ENCODE measurements around the gene AUNIP.
A peak's percentile ranks its signal among the peaks of the same experiment; 100 is the strongest.

AUNIP gene

DNA sequence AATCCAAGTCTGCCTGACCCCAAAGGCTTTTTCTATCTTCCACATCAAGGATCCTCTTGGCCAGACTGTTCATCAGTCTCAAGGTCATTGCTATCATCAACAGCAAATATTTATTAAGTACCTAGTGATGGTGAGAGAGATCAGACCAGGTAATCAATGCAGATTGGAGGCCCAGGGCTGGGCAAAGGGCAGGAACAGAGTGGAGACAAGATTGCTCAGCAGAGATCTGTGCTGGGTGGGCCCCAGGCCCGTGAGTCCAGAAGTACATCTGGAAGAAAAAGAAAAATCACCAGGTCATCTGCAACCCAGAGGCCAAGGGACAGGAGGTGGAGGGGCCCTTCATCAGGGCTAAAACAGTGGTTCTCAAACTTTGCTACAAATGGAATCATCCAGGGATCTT, 26.3 kb upstream of the AUNIP start:
- DNase-seq = no peak

DNA sequence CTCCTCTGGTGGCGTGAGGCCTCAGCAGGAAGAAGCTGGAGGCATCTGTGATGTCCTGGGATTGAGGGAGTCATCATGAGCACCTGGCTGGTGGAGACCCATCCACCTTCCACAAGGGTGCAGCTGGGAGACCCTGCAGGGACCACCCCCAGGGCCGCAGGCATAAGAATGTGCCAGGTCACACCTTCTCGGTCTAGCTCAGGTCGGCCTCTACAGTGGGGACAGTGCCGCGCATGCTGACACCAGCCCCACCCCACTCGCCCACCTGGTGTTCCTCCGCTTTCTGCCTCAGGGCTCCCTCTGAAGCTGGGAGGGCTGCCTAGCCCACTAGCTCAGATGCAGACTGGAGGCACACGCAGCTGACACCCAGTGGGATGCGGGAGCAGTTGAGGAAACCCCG, 22.0 kb upstream of the AUNIP start:
- DNase-seq = no peak

DNA sequence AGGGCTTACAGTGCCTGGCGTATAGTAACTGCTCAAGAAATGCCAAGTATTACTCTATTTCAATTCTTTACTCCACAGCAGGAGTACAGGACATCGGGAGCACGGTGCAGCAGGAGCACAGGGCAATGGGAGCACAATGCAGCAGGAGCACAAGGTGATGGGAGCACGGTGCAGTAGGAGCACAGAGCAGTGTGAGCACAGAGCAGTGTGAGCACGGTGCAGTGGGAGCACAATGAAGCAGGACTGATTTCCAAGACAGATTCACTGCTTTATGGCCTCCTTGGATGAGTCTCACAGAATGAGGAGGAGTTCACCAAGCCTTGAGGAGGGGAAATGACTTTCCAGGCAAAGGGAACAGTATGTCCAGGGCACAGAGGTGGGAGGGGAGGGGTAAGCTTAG, 21.3 kb upstream of the AUNIP start:
- DNase-seq = no peak

DNA sequence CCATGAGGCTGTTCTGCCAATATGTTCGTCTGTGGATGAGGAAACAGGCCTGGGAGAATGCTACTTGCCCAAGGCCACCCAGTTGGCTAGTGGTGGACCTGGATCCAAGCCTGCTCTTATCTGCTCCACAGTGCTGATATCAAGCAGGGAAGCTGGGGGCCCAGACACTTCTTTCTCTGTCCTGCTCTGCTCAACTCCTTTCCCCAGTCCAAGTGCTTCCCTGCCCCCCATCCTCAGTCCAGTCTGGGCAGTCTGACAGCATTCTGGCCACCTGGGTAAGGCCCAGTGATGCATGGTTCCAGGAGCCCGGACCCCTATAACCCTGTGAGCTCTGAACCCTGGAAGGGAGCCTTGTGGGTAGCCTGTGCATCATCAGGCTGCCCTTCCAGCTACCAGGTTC, 20.4 kb upstream of the AUNIP start:
- no peak for DNase-seq

DNA sequence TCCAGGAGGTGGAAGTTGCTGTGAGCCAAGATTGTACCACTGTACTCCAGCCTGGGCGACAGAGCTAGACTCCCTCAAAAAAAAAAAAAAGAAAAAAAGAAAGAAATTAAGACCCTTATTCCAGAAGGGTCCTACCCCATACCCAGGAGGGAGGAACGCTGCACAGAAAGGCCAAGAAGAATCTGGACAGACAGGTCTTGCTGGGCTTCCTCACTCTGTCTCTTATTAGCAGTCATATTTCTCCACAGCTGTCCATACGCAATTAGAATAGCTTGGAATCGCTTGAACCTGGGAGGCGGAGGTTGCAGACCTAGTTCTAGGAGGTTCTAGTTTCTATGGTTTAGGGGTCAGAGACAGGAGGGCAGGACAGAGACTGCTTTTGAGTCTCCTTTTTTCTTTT, 19.4 kb upstream of the AUNIP start:
- no peak for DNase-seq

DNA sequence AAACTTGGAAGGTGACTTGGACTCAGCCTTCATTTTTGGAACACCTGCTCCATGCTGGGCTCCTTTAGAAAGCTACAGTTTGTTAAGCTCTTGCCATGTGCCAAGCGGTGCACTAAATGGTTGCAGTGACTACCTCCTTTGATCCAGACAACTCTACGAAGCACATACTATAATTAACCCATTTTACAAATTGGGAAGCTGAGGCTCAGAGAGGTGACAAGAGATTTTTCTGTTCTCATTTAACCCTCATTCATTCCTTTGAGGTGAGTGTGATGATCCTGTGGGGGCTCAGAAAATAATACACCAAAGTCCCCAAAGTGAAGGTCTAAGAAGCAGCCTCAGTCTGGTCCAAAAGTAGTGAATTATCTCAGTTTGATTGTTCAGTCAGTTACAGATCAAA, 17.9 kb upstream of the AUNIP start:
- DNase-seq = no peak

DNA sequence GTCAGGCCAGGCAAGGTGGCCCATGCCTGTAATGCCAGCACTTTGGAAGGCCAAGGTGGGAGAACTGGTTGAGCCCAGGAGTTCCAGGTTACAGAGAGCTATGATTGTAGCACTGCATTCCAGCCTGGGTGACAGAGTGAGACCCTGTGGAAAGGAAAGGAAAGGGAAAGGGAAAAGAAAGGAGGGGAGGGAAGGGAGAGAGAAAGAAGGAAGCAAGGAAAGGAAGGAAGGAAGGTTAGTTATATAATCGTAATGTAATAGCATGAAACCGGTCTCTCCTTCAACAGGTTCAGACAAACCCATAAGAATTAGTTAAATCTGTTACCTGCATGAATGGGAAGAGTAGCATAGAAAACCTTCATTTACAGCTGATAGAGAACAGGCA, 17.4 kb upstream of the AUNIP start:
- no peak for DNase-seq

DNA sequence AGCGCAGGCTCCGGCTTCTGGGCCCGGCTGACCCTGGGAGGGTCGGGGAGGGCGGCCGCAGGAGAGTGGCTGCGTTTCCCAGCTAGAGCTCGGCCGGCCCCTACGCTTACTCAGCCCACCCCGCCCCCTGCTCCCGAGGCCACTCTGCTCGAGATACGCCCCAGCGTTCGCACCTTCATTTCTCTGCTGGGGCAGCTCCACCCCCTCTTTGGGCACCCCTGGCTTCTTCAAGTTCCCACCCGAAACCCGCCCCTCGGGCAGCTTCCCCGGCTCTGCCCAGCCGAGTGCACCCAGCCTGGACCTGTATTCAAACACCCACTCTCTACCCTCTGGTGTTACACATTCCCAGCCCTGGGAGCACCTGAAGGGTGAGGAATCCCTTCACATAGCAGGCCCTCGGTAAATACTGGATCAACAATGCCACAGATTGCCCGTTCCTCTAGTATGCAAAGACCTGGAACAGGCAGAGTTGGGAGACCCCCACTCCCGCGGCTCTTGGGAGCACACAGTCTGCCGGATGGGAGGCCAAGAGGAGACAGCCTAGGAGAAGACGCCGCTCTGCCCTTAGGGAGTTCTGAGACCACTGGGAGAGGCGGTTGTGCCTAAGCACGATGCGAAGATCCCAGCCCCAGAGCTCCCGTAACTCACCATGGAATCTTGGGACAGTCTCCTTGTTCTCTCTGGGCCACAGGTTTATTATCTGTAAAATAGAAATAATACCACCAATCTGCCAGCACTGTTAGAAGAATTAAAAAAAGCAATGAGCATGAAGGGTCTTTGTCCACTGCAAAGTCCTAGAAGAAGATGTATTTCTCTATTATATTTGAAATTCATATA, 16.8 kb upstream of the AUNIP start:
- no peak for DNase-seq

DNA sequence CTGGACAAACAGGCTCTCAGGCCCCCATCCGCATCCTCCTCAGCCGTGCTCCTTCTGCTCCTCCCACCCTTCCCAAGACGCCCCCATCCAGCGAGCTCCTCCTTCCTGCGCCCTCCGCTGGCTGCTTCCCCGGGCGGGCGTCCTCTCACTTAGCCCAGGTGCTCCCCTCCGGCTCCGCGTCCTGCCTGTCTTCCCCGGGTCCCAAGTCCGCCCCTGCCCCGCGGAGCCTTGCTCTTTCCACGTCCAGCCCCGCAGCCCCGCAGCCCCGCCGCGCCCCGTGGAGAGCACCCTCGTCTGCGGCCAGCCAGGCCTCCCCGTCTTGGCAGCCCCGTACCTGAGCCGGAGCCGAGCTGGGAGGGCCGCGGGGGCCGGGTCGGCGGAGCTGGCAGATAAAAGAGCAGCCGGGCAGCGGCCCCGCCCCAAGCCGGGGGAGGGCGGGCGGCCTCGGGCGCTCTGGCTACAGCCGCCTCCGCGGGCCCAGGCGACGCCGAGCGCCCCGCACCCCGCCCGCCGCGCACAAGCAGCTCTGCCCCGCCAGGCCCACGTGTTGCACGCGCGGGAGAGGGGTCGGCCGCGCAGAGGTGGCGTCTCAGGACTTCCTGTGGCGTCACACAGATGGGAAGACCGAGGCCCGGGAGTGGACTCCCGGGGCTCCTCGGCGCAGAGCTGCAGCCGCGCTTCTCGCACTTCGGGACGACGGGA, 16.0 kb upstream of the AUNIP start, which contains the start of gene PAQR7:
TSS of gene PAQR7 (minus strand) at position 555 of the 702 bp plus-strand sequence. CDS start 11,869 bp downstream, outside the sequence.
- DNase-seq = peak; percentile 85

DNA sequence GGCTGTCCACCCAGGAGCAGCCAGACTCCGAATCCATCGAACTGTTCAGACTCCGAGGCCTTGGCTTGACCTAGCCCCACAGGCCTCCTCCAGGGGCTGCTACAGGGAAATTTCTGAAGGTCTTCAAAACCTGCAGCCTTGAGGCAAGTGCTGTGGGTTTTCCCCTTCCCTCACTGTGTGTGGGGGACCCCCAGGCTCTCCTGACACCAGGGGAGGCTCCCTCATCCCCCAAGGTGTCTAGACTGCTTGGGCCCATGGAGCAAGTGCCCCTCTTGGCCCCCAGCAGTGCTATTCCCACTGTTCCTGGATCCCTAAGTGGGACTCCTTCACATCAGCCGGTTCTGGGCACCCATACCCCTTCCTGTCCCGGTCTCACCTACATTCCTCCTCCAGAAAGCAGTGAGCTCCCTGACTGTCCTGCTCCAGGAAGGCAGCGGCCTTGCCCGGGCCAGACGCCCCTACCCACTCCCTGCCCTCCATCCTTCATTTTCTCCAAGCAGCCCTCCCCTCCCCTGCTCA, 15.4 kb upstream of the AUNIP start:
- no peak for DNase-seq

DNA sequence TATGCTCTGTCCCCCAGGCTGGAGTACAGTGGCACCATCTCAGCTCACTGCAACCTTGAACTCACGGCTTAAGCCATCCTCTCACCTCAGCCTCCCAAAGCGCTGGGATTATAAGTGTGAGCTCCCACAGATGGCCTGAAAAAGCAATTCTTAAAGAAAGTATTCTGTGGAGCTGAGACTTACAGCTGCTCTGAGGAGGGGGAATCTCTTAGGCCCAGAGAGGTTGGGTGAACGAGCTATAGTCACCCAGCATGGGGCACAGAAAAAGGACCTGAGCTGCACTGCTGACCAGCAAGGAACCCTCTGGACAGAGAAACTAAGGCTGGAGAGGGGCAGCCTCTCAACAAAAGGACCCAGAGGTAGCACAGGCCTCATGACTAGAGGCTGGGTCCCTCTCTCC, 15.0 kb upstream of the AUNIP start:
- DNase-seq = no peak

DNA sequence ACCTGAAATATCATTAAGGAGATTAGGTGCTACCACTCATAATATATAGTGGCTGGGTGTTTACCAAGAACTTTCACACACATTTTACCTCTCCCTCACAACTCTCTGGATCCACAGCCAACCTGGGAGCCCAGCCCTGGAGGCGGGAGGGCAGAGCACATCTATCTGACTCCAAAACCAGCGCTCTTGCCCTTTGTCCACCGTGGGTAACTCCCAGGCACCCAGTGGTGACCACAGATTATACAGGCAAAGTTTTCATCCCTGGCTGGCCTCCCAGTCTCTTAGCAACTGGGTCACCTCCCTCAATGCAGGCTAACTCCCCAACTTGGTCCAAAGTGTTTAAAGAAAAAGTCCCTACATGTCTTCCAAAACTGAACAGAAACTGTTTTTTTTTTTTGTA, 13.9 kb upstream of the AUNIP start:
- no peak for DNase-seq

DNA sequence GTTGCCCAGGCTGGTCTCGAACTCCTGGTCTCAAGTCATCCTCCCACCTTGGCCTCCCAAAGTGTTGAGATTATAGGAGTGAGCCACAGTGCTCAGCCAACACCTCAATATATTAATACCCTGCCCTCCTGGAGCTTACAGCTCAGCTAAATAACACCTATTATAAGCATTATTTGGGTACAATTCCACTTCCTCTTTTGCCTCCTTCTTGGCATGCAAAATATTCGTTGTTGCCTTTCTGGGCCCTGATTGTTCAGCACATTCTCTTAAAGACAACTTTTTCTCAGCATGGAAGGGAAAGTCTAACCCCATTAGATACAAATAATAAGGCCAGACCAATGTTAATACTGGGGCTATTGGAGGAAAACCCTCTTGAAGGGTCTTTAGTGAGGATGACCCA, 13.5 kb upstream of the AUNIP start:
- DNase-seq = no peak

DNA sequence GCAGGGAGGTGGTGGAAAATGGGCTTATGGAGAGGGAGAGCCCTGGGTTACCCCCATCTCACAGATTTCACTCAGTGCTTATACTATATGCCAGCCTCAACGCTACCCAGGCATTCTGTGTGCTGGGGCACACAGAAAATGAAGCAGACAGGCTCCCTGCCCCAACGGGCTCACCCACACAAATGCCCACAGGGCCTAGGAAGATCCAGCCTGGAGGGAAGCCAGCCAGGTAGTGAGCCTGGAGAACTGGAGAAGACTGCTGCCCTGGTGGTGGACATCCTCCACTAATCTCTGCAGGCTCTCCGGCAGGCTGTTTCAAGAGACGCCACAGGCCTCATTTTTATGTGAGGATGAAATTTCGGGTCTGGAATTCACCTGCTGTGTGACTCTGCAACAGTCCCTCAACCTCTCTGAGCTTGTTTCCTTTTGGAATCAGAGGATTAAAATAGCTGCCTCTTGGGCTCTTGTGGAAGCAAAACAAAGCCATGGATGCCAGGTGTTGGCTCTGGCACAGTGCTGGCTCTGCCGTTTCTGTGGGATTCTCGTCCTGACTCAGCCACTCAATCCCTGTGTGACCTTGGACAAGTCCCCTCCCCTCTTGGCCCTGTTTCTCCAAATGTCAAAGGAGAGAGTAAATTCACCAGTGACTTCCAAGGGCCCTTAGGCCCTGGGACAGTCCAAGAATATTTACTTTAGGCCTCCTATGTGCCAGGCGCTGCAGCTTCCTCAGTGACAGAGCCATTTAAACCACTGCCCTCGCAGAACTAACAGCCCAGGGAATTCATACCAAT, 12.6 kb upstream of the AUNIP start:
- no peak for DNase-seq

DNA sequence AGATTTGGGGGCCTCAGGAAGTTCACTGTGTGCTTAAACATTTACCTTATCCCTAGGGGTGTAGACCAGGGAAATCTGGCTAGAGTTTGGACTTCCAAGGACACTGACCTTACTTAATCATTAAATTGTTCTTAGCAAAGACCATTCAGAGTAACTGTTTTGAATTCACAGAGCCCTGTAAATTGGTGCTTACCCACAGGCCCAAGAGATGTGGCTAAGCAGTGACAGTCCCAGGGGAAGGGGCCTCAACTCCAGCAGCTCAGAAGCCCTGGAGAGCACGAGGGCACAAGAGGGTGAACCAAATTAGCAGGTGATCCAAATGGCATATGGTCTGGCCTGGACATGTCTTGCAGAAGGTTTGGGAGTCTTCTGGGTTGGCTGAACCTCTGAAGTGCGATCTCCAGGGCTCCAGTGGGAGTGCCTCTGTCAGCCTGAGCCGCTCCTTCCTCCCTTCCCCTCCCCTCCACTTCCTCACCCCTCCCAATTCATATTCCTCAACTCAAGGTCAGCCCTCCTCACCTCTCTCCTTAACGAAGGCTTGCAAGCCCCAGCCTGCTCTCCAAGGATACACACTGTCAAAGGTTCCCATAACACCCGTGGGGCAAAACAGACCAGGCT, 11.9 kb upstream of the AUNIP start:
- DNase-seq = no peak

DNA sequence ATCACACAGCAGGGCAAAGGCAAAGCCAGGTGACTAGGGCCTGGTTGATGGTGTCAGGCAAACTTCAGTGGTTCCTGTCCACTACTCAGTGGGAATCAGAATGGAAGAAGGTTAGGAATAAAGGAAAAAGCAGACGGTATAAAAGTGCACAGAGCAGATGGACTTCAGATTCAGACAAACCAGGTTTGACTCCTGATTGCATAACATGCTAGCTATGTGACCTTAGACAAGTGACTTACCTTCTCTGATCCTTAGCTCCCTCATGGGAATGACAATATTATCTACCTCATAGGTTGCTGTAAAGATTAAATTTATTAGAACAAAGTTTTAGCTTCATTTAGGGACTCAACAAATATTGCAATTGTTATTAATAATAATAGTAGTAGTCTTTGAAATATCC, 11.4 kb upstream of the AUNIP start:
- DNase-seq = no peak

DNA sequence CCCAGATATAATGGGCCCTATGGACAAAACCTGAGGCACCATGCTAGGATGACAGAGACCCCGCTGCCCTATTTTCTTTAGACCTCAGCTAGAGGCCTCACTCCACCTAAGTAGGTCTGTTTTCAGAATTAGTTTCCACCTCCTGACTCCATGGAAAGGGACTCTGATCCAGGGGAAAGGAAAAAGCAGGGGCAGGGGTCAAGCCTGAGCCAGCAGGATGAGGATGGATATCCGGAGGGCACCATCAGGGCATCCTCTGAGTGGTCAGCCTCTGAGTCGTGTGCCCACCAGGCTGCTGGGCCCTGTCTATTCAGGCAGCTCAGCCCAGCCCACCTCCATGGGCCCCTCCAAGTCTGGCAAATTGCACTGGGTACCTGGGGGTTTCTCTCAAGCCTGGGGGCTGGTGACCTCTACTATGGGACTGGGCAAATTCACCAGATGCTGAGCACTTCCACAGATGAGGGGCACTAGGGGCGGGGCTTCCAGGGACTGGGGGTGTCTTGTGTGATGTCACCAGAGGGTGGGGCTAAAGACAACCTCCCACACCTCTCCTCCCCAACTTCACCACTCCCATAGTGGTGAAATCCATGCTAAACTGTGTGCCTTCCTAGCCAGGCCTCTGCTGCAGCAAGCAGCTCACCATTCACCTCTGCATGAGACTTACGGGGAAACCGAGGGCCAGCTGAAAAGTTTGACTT, 10.8 kb upstream of the AUNIP start:
- no peak for DNase-seq

DNA sequence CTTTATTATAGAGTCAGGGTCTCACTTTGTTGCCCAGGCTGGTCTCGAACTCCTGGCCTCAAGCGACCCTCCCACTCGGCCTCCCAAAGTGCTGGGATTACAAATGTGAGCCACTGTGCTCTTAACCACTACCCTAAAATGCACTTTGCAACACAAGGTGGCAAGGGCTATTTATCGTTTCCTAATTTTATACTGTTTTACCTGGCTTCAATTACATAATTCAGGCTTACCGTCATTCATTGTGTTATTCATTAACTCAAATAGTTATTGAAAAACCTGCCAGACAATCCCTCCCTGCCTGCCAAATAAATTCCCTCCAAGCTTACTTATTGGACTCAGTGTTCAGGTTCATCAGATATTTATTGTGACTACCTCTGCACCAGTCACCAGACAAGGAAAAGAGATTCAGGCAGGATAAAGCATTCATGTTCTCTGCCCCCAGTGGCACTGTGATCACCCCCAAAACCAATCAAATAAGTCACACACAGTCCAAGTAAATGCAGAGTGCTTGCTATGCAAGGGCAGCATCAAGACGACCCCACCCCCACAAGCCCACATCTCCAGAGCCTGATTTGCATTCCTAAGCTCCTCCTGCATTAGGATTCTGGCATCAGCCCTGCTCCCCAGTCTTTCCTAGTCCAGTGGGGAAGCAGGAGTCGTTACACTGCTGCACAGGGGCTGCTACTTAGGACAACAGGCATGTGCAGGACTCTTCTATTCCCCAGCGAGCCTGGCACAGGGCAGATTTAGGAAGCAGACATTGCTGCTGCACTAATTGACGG, 8.1 kb upstream of the AUNIP start:
- DNase-seq = no peak

DNA sequence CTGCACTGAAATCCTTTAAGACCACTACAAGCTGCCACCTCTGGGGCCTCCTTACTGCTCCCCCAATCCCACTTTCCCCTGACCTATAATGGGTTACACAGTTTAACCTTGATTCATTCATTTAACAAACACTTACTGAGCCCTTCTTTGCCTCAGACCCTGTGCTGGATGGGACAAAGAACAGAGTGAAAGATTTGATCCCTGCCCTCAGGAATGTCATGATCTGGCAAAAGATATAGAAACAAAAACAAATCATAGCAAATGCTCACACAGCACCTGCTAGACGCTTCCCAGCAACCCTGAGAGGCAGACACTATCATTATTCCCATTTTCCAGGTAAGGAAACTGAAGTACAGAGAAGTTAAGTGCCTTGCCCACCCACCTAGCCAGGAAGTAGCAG, 7.0 kb upstream of the AUNIP start:
- DNase-seq = no peak

DNA sequence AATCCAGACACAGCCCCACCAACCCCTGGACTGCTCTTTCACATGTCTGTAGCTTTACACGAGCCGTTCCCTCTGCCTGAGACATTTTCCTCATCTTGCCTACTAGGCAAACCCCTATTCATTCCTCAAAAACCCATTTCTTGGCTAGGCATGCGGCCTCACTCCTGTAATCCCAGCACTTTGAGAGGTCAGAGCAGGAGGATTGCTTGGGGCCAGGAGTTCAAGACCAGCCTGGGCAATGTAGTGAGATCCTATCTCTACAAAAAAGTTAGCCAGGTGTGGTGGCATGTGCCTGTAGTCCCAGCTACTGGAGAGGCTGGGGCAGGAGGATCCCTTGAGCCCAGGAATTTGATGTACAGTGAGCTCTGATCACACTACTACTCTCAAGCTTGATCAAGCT, 5.2 kb upstream of the AUNIP start:
- no peak for DNase-seq

DNA sequence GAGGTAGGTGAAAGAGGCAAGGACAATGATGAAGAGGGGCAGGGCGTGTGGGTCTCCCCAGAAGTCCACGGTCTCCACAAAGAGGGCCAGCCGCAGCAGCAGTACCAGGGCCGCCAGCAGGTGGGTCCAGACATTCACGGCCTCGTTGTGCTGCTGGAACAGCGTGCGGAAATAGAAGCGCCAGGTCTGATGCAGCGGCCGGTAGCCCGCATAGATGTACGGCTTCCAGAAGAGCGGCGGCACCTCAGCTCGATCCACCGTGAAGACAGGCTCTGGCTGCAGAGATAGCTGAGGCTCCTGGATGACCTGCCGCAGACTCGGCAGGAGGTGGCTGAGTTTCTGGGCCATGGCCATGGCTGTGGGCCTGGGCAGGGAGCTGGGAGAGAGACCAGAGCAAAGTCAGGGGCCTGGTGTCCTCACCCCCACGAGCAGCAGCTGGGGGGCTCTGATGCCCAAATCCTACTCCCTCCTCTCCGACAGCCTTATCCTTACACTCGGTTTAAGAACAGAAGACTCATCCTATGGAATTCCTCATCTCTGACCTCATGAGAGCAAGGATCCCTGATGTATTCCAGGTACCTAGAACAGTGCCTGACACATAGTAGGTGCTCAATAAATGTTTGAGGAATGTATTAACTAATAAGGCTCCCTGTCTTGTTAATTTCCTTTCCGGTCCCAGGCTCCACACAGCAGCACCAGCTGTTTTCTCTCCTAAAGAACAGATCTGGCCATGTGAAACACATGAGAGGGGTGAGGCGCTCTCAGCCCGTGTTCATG, 4.4 kb upstream of the AUNIP start:
- DNase-seq = no peak
